GM18519 (cell line): Measurements from ENCODE around the gene NTN1.
"Not testable (repeated sequence)": the region's sequence is repeated elsewhere in the genome, so short reads cannot be mapped to it uniquely, and the experiment has no call there.

ENCODE experiments used
- ATAC-seq: cut with Tn5 transposase; IDR thresholded peaks from one replicate; pipeline ENCODE4 v1.9.1; 2021; ENCODE audit warnings: mild to moderate bottlenecking, moderate library complexity; ENCODE audit not compliant: unreplicated experiment, low FRiP score

NTN1 gene

DNA sequence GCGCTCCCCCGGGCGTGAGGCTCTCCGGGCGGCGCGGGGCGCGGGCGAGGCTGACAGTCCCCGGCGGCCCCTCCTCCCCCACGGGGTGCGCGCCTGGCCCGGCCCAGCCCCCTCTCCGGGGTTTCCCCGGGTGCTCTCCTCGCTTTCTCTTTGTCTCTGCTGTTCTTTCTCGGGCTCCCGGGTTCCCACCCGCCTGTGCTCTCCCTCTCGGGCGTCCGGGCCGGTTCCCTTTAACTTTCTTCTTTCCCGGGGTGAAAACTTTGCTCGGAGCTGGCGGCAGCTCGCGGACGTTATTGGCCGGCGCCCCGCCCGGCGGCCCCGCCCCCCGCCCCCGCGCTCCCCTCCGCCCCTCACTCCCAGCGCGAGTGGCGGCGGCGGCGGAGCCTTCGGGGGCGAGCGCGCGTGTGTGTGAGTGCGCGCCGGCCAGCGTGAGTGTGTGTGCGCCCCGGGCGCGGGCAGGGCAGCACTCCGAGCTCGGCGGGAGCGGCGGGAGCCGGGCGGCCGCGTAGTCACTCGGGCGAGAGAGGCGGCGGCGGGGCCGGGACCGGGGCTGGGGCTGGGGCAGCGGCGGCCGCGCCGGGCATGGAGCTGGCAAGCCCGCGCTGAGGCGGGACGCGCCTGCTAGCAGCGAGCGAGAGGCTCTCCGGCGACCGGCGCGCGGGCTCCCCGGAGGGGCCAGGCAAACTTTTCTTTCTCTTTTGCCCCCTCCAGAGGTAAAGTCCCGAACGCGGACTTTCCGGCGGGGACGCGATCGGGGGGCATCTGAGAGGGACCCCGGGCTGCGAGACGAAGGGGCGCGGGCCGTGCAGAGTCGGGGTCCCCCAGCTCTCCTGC is at the start of gene NTN1:
TSS of gene NTN1 (plus strand) at position 353 of the 834 bp plus-strand sequence. CDS start 864 bp downstream, outside the sequence.
- ATAC-seq = no peak

DNA sequence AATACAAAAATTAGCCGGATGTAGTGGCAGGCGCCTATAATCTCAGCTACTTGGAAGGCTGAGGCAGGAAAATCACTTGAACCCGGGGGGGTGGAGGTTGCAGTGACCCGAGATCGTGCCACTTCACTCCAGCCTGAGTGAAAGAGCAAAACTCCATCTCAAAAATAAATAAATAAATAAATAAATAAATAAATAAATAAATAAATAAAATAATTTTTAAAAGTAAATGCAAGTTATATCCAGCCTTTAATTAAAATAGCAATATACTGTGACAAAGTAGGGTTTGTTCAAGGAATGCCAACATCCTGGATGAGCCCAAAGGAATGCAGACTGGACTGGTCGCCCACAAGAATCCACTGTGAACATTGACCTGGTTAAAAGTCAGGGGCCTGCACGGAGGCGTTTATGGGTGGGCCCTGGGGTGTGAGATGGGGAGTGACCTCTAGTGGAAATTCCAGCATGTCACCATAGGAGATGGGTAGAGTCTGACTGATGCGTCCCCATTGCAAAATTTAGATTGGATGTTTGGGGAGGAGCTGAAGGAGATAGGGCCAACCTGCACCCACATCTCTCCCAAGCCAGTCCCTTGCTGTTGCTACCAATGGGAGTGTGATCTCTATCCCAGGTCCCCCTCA is 46.1 kb upstream of the NTN1 start:
- no peak for ATAC-seq

DNA sequence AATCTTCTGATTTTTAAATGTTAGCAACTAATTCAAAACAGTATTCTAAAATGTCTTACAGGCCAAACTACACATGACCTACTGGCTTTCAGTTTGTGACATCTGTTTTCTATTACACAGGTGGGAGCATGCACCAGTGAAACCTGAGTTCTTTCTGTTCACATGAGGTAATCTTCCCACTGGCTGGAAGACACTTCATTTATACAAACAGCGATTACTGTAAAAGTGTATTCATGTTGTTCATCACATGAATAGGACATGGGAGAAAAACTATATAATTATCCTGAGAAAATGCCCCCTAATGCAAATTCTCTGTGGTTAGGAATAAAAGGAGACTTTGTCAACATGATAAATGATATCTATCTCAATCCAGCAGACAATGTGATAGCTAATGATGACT is 44.7 kb upstream of the NTN1 start:
- no peak for ATAC-seq

DNA sequence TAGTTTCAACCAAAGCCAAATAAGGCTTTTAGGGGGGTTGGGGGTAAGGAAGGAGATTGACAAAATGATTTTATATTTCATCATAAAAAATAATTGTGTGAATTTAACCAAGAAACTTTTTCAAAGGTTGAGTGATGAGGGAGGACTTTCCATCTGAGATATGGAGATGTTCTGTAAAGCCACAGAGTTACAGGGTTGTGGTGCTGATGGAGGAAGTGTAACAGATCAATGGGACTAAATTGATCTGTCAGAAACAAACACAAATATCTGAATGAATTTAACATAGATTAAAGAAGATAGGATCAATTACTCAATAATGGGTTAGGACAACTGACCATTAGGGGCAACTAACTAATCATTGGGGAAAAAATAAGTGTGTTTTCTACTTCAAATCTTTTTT is 41.6 kb upstream of the NTN1 start:
- no peak for ATAC-seq

DNA sequence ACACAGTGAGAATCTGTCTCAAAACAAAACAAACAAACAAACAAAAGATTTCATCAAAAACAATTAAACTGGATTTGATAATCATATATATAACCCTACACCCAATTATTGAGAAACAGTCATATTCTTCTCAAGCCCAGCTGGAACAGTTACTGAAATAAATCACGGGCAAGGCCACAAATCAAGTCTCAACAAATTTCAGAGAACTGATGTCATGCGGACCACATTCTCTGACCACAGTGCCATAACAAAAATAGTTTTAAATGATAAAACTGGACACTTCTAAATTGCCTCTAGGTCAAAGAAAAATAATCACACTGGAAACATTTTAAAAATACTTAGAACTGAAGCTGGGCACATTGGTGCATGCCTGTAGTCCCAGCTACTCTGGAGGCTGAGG is 39.9 kb upstream of the NTN1 start:
- no peak for ATAC-seq

DNA sequence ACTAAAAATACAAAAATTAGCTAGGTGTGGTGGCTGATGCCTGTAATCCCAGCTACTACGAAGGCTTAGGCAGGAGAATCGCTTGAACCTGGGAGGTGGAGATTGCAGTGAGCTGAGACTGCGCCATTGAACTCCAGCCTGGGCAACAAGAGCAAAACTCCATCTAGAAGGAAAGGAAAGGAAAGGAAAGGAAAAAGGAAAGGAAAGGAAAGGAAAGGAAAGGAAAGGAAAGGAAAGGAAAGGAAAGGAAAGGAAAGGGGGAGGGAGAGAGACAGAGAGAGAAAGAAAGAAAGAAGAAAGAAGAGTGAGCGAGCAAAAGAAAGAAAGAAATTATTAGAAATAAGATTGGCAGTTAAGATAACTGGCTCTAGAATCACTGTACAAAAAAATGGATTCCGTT is 37.1 kb upstream of the NTN1 start:
- ATAC-seq = not testable (repeated sequence)

DNA sequence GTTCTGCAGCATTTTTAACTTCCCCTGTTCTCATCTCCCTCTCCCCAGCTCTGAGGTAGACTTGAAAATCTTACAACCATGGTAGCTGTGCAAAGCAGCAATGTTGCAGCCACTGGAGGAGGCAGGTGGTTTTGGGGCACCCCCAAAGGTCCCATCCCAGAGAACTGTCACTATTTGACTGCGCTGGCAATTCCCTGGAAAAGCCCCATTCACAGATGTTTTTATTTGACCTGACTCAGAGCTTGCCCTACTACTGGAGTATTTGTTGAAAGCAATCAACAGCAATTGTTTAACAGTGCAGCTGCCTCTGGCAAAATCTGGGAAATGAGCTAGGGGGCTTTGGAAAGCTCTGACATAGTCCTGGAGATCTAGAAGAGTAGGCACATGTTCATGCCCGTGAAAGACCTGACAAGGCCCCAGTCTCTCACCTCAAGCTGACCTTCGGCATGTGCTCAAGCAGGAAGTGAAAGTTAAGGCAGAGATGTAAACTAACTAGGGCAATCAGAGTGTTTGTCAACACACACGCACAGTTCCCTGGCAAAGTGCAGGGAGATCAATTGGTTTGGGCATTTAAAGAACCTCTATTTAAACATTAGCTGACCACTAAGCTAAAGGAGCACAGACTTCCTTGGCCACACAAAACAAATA is 36.1 kb upstream of the NTN1 start:
- no peak for ATAC-seq

DNA sequence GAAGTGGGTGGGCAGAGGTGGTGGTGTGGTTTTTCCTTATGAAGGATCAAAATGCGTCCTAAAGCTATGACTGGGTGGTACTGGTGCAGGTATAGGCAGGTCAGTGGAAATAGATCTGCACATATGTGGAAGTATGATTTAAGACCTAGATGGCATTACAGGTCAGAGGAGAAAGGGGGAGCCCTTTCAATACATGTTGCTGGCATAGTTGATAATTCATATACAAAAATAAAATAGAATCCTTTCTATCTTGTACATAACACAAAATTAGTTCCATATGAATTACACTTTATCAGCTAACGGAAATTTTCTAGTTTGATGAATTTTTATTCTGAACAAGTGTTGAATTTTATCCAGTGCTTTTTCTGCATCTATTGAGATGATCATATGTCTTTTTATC is 35.0 kb upstream of the NTN1 start:
- ATAC-seq = no peak

DNA sequence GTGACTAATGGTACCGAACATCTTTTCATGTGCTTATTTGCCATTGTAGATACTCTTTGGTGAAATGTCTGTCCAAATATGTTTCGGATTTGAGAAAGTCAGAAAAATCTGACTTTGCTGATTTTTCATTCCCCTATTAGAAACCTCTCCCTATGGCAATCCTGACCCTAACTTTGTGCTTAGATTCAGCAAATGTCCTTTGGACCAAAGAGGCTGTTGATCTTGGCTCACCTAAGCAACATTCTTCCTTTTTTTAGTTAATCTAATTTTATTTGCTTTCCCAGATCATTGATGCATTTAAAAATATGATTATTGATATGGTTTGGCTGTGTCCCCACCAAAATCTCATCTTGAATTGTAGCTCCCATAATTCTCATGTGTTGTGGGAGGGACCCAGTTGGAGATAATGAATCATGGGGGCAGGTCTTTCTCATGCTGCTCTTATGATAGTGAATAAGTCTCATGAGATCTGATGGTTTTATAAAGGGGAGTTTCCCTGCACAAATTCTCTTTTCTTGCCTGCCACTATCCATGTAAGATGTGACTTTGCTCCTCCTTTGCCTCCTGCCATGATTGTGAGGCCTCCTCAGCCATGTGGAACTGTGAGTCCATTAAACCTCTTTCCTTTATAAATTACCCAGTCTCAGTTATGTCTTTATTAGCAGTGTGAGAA is 32.9 kb upstream of the NTN1 start:
- not testable (repeated sequence) for ATAC-seq

DNA sequence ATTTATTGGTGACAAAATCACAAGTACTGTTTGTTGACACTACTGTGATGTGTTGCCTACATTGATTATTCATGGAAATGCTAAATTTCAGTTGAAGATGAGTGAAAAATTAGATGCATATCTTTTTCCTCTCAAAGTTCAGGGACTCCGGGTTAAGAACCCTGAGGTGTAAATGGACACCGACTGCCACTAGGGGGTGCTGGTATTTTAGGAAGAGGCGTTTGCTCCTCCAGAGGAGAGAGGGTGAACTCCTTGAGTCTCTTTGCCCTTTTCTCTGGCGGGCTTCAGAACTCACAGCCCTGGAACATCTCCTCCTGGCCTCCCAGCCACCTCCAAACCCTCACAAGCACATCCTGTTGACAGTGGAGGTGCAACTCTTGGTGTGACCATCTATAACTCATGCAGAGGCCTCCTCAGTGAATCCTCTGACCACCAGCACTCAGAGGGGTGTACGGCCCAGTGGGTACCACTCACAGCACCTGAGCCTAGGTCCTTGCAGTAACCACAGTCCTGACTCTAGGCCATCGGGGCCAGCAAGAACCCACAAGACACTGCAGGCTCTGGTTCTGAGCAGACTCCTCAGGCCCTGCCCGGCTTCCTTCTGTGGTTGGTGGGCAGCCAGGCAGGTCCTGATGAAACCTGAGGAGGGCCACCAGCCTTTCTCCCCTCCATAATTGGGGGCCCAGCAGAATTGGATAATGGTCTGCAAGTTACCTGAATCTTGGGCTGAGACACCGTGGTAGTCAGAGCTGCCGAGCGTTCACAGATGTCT is 29.6 kb upstream of the NTN1 start:
- ATAC-seq = no peak

DNA sequence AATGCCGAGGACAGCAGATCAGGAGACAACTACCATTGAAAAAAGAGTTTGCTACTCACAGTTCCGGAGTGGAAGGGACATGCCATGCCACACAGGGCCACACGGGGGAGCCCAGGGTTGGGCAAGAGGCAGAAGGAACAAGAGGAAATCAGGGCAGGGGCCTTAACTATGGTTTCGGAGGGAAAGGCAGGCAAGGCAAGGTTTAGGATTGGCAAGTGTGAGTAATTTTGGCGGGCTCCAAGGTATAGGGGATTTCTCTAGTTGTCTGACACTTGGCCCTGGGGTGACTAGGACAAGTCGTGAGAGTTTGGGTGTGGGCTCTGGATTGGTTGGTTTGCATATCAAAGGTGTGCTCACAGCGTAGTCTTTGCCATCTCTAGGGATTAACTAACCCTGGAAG is 27.0 kb upstream of the NTN1 start:
- ATAC-seq = no peak

DNA sequence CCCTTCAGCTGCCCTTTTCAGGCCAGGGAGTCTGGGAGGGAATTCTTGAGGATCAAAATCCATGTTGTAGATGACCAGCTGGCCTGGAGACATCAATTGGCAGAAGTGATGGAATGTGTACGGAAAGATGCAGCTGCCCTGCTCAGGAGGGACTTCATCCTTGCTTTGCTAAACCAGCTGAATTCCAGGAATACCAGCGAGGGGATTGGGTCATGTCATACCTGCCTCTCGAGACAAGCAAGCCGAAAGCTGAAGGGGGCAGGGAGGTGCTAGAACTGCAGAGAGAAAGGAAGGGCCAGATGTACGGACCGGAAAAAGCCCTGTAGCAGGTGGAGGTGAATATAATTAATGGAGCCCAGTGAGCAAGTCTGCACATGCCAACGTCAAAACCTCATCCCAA is 25.6 kb upstream of the NTN1 start:
- ATAC-seq = no peak

DNA sequence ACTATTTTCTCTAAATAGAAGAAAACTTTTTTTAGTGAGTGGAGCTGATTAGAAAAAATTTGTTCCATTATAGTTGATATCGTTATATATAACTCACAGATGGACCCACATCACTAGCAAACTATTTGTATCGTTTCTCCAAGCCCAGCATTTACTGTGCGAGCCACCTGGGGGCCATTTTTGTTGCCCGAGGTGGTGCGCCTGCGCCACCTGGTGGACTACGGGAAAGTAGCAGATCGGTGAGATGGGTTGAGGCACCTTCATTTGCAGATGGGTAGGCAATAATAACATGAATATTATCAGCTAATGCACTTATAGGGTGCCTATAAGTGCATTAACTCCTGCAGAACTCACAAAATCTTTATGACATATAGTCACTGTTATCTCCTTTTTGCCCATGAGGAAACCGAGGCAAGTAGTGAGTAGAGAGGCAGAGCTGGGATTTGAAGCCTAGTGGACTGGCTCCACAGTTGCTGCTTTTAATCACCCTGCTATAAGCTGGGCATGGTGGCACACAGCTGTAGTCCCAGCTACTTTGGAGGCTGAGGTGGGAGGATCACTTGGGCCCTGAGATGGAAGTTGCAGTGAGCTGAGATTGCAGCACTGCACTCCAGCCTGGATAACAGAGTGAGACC is 23.2 kb upstream of the NTN1 start:
- ATAC-seq = no peak

DNA sequence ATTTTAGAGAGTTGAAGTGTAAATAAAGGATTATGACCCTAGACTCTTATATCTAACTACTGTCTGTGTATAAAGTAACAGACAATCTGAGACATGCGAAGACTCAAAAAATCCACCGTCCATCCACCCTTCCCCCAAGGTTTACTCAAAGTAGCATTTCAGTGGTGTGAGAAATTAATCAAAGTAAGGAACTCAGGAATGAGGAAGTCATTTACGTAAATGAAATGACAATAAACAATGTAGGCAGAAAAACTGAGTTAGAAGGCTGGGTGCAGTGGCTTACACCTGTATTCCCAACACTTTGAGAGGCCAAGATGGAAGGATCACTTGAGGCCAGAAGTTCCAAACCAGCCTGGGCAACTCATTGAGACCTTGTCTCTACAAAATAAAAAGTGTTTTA is 19.8 kb upstream of the NTN1 start:
- ATAC-seq = no peak

DNA sequence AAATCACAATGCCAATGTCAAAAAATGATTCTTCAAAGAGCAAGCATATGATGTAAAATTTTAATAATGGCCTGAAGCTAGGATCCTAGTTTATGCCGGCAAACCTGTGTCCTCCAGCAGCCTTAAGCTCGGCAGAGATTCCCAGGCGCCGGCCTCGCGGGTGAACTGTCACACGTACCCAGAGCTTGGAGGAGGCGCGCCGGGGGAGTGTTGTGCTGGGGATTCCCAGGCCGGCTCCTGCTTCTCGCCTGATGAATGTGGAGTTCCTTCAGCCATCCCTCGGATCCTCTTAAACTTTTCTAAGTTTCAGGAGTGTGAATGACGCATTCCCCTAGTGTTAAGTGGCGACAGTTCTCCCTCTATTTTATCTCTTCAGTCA is 19.1 kb upstream of the NTN1 start:
- no peak for ATAC-seq

DNA sequence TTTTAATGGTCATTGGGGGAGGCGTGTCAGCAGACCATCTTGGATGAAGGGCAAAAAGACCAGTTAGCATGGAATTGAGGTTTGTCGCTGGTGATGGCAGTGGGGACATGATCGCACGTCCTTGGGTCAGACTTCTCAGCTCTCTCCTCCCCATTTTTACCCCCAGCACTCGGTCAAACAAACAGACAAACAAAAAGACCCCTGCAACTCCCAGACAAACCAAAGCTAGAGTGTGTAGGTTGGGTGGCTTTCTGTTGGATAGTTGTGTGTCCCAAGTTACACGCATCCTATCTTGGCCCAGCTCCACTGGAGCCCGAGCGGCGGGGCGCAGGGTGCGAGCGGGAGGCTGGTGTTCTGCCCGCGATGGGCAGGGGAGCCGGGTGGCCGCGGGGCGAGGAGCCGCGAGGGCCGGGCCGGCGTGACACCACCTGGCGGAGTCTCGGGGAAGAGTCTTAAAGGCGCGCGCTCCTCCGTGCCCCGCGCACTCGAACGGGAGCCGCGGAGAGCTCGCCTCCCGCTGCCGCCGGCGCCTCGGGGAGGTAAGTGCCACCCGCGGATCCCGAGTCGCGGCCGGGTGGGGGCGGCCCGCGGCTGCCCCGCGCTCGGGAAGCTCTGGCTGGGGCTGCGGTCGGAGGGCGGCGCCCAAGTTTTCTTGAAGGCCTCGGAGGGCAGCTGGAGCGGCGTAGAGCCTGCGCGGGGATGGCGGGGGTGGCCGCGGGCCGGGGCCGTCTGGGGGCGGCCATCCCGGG is 18.5 kb upstream of the NTN1 start:
- no peak for ATAC-seq

DNA sequence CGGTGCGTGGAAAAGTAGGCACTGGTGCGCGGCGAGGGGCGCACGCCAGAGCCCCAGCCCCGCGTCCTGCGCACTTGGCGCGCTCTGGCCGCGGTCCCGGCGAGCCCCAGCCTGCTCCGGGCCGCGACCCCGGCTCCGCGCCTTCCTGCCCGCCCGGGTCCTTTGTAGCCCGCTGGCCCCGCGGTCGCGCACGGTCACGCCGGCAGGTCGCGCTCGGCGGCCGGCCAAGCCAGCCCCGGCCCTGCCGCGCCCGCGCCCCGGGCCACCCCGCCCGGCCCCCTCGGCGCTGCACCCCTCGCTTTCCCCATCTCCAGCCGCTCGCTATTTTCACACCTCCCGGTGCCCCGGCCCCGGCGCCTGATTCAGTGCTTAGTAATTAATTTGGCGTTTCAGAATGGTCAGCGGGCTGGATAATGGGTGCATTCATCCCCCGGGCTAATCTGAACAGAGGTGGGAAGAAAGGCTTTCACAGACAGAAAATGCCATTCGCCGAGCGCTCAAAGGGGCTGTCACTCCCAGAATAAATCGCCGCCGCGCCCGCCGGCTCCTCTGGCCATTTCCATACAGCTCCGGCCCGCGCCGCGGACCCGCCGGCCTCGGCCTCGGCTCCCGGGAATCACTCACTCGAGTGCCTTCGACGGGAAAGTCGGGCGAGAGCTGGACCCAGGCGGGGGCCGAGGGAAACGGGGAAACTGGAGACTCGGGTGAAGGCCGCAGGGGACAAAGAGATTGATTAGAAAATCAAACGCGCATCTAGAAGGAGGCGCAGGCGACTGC is 17.8 kb upstream of the NTN1 start:
- no peak for ATAC-seq

DNA sequence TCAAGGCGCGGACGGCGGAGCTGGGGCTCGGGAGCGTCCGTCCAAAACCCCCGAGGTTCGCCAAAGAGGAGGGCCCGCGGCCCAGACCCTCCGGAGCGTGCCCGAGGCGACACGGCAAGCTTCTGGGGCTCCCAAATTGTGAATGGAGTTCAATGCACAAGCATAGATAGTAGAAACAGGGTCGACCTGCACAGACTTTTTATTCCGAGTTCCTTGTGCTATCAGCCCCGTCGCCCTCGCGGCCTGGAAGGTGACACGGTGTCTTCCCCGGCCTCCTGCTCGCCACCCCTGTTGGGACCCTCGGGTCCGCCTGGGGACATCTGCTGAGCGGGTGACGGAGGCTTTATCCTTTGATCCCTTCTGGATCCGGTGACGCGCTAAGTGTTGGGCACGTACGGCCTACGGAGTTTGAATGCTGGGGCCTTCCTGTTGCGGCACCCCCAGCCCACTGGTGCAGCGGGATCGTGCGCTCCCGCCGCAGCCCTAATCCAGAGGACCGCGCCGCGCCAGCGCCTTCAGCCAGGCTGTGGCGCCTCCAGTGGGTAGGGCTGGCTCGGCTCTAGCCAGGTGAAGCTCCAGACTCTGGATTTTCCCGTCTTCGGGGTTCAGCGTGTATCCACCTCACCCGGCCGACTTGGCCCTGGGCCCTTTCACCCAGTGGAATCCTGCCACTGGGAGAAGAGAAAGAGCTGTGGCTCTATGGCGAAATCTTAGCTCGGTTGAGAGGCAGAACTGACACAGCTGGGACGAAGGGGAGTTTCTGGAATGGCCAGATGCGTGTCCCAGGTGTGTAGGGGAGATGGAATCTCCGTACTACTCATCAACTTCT is 17.0 kb upstream of the NTN1 start:
- no peak for ATAC-seq
